ENCODE results near the gene NHERF2. TPM values are rescaled to one million over a fixed set of nuclear protein-coding genes. Genes with fewer than 3 reads are reported as not detected.

Gene NHERF2
- total RNA-seq, 4 donors from 2014 or later = 13.8 to 36.5 (median 21.8) TPM

GRCh38 chr16:1985466-1986150, 41.1 kb upstream of the NHERF2 start:
- WGBS = 81% methylated on average over 13 of the region's 14 CpGs
- H3K4me3 ChIP-seq = no peak overlapping the region
- H3K27me3 ChIP-seq = peaks cover 30% of the 10 kb centered on the region
- no peak overlapping the region for H3K27ac ChIP-seq
- H3K4me1 ChIP-seq = peaks cover 57% of the 10 kb centered on the region
- H3K36me3 ChIP-seq = peaks cover 12% of the 10 kb centered on the region
- DNase-seq (ENCODE audit: low spot score in 2 of 2) = no peak
- TF ChIP-seq EP300 (IDR thresholded peaks at IDR 0.05) (no peak), POLR2A (IDR thresholded peaks at IDR 0.05) (no peak), CTCF (IDR thresholded peaks at IDR 0.05) (no peak), POLR2AphosphoS5 (IDR thresholded peaks at IDR 0.05) (no peak)
- no peaks in the 10 kb centered on the region for H3K9me3 ChIP-seq

- H3K27me3 ChIP-seq = peaks cover 28% of the 10 kb centered on the region
- peaks cover 12% of the 10 kb centered on the region for H3K36me3 ChIP-seq
- TF ChIP-seq POLR2A (IDR thresholded peaks at IDR 0.05) (no peak), EP300 (IDR thresholded peaks at IDR 0.05) (no peak), CTCF (IDR thresholded peaks at IDR 0.05) (no peak), POLR2AphosphoS5 (IDR thresholded peaks at IDR 0.05) (no peak)
- H3K27ac ChIP-seq = no peak overlapping the region
- 95% methylated on average over 9 of the region's 10 CpGs for WGBS
- H3K4me3 ChIP-seq = no peak overlapping the region
- H3K4me1 ChIP-seq = peaks cover 62% of the 10 kb centered on the region
- no peak for DNase-seq (ENCODE audit: low spot score in 2 of 2)
- no peaks in the 10 kb centered on the region for H3K9me3 ChIP-seq
These were observed 39.5 kb upstream of the NHERF2 start for GRCh38 chr16:1987198-1987597.

- Histone ChIP-seq H3K27me3 (peaks cover 28% of the 10 kb centered on the region), H3K36me3 (peaks cover 12% of the 10 kb centered on the region), H3K27ac (no peak within 1 kb of the TSS), H3K4me1 (peaks cover 52% of the 10 kb centered on the region), H3K9me3 (no peaks in the 10 kb centered on the region), H3K4me3 (peak within 1 kb of the TSS; percentile 49)
- WGBS = 6% methylated on average over 10 of the region's 67 CpGs
- no peak for TF ChIP-seq EP300 (IDR thresholded peaks at IDR 0.05)
- TF ChIP-seq POLR2A (IDR thresholded peaks at IDR 0.05) = no peak
- no peak for TF ChIP-seq POLR2AphosphoS5 (IDR thresholded peaks at IDR 0.05)
- TF ChIP-seq CTCF (IDR thresholded peaks at IDR 0.05) = no peak
- DNase-seq (ENCODE audit: low spot score in 2 of 2) = no peak
These were observed 37.2 kb upstream of the NHERF2 start, which contains the start of gene SYNGR3 for GRCh38 chr16:1989209-1990100. Gene SYNGR3 (plus strand): TSS chr16:1989970. CDS start chr16:1990103, 133 bp downstream.

- peaks cover 28% of the 10 kb centered on the region for H3K27me3 ChIP-seq
- no peaks in the 10 kb centered on the region for H3K9me3 ChIP-seq
- TF ChIP-seq POLR2A (IDR thresholded peaks at IDR 0.05) (no peak), CTCF (IDR thresholded peaks at IDR 0.05) (no peak), POLR2AphosphoS5 (IDR thresholded peaks at IDR 0.05) (no peak), EP300 (IDR thresholded peaks at IDR 0.05) (no peak)
- H3K36me3 ChIP-seq = peaks cover 12% of the 10 kb centered on the region
- no peak for DNase-seq (ENCODE audit: low spot score in 2 of 2)
- no peak overlapping the region for H3K27ac ChIP-seq
- no CpG with 5 or more reads among the region's 25 CpGs for WGBS
- H3K4me1 ChIP-seq = peaks cover 46% of the 10 kb centered on the region
- H3K4me3 ChIP-seq = peak overlapping the region; percentile 49
These were observed 36.7 kb upstream of the NHERF2 start for GRCh38 chr16:1990101-1990350.
